Natural killer cell (primary cell): Measurements from ENCODE around the gene ADGRV1. TPM values are rescaled to one million over a fixed set of nuclear protein-coding genes. Genes with fewer than 3 reads are reported as not detected.

ENCODE experiments used
- ATAC-seq, 3 donors: fragments of 150-1000 bp in 2 of 3; fragments of 200-7000 bp in 1 of 3; cut with Tn5 transposase; 1 replicate in 1 of 3; 2 replicates in 2 of 3; pipeline ENCODE4 v1.10.0; 2021; ENCODE audit warnings: mild to moderate bottlenecking in 2 of 3, moderate library complexity in 2 of 3
- DNase-seq, 2 donors: peaks; one replicate each; pipeline versions ENCODE4 v3.0.0 to v3.0.0-alpha.2; 2013 to 2021; ENCODE audit warnings: mixed read lengths in 1 of 2
- H3K27ac ChIP-seq: one replicate; pipeline ENCODE4 v1.5.1; 2013; ENCODE audit warnings: mild to moderate bottlenecking, low read length
- H3K27me3 ChIP-seq: one replicate; pipeline ENCODE4 v1.6.1; 2013; ENCODE audit warnings: low read length; ENCODE audit not compliant: control insufficient read depth, insufficient read depth
- H3K36me3 ChIP-seq: one replicate; pipeline ENCODE4 v1.6.1; 2013; ENCODE audit warnings: low read length; ENCODE audit not compliant: control insufficient read depth, insufficient read depth
- H3K4me1 ChIP-seq: one replicate; pipeline ENCODE4 v1.6.1; 2013; ENCODE audit warnings: low read length; ENCODE audit not compliant: control insufficient read depth, insufficient read depth
- H3K4me3 ChIP-seq: one replicate; pipeline ENCODE4 v1.5.1; 2013; ENCODE audit warnings: low read length
- H3K9me3 ChIP-seq: one replicate; pipeline ENCODE4 v1.6.1; 2013; ENCODE audit warnings: low read length; ENCODE audit not compliant: control insufficient read depth, insufficient read depth
- H3K27ac Mint-ChIP-seq, 2 donors: one replicate each; pipeline ENCODE4 v1.8.0; 2022; ENCODE audit warnings: mild to moderate bottlenecking in 2 of 2, mixed read lengths in 2 of 2, moderate library complexity in 1 of 2
- H3K27me3 Mint-ChIP-seq, 2 donors: one replicate each; pipeline ENCODE4 v1.8.0; 2022; ENCODE audit warnings: low read depth in 2 of 2, mixed read lengths in 2 of 2
- H3K36me3 Mint-ChIP-seq: one replicate; pipeline ENCODE4 v1.8.0; 2022; ENCODE audit warnings: mixed read lengths
- H3K4me1 Mint-ChIP-seq, 2 donors: one replicate each; pipeline ENCODE4 v1.8.0; 2022; ENCODE audit warnings: mixed read lengths in 2 of 2
- H3K4me3 Mint-ChIP-seq: one replicate; pipeline ENCODE4 v1.8.0; 2022; ENCODE audit warnings: mild to moderate bottlenecking, moderate library complexity, mixed read lengths
- H3K9me3 Mint-ChIP-seq, 2 donors: one replicate each; pipeline ENCODE4 v1.8.0; 2022; ENCODE audit warnings: mixed read lengths in 2 of 2
- WGBS: methylation state at CpG from one replicate; pipeline ENCODE4 v1.1.7; 2013; ENCODE audit warnings: missing lambda C conversion rate; ENCODE audit not compliant: insufficient coverage; 5-methylcytosine and 5-hydroxymethylcytosine counted together
- intact Hi-C: fragments of 100-400 bp; cut with micrococcal nuclease; formaldehyde crosslinking; loops from one replicate; pipeline ENCODE4 v1.14.2; 2022
- total RNA-seq, 4 donors: library from RNA; stranded (reverse); fragments of 120-200 nt in 1 of 4; gene quantifications; one replicate each; pipeline versions ENCODE4 v1.2.3 to v1.2.4, GENCODE V29; 2013 to 2022
- TF ChIP-seq, protein P1 (sequence below): fragments of 200-600 bp; IDR thresholded peaks from one replicate; pipeline ENCODE4 v1.8.0; 2022; ENCODE audit warnings: antibody characterized with exemption

ADGRV1 gene
- total RNA-seq, 3 donors from 2014 or later (not counting 1 experiment from before 2014, with no cell fraction given) = 0.50 to 0.71 TPM; not detected in 1

DNA sequence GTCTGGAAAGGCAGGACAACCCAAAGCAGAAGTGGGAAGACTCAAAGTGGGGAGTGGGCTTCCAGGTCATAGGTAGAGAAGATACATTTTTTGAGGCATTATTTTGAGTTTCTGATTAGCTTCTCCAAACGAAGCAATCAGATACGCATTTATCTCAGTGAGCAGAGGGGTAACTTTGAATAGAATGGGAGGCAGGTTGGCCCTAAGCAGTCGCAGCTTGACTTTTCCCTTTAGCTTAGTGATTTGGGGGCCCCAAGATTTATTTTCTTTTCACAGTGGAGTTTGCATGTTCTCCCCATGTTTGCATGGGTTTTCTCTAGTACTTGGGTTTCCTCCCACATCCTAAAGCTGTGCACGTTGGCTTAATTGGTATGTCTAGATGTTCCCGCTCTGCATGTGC lies 422.6 kb downstream of the ADGRV1 start:
- H3K27ac ChIP-seq = no peak overlapping the region
- Mint-ChIP-seq H3K4me3 (no peak overlapping the region), H3K9me3 (no peaks in the 10 kb centered on the region), H3K4me1 (no peaks in the 10 kb centered on the region), H3K27me3 (no peaks in the 10 kb centered on the region), H3K27ac (no peak overlapping the region), H3K36me3 (no peaks in the 10 kb centered on the region)
- no peaks in the 10 kb centered on the region for H3K27me3 ChIP-seq
- TF ChIP-seq, protein P1, sequence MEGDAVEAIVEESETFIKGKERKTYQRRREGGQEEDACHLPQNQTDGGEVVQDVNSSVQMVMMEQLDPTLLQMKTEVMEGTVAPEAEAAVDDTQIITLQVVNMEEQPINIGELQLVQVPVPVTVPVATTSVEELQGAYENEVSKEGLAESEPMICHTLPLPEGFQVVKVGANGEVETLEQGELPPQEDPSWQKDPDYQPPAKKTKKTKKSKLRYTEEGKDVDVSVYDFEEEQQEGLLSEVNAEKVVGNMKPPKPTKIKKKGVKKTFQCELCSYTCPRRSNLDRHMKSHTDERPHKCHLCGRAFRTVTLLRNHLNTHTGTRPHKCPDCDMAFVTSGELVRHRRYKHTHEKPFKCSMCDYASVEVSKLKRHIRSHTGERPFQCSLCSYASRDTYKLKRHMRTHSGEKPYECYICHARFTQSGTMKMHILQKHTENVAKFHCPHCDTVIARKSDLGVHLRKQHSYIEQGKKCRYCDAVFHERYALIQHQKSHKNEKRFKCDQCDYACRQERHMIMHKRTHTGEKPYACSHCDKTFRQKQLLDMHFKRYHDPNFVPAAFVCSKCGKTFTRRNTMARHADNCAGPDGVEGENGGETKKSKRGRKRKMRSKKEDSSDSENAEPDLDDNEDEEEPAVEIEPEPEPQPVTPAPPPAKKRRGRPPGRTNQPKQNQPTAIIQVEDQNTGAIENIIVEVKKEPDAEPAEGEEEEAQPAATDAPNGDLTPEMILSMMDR = no peak
- no peak for DNase-seq
- 87% methylated on average over 5 of the region's 5 CpGs for WGBS
- no peaks in the 10 kb centered on the region for H3K36me3 ChIP-seq
- ATAC-seq = no peak
- intact Hi-C loops = no loop called here
- no peak overlapping the region for H3K4me3 ChIP-seq
- H3K4me1 ChIP-seq = no peaks in the 10 kb centered on the region
- H3K9me3 ChIP-seq = no peaks in the 10 kb centered on the region

DNA sequence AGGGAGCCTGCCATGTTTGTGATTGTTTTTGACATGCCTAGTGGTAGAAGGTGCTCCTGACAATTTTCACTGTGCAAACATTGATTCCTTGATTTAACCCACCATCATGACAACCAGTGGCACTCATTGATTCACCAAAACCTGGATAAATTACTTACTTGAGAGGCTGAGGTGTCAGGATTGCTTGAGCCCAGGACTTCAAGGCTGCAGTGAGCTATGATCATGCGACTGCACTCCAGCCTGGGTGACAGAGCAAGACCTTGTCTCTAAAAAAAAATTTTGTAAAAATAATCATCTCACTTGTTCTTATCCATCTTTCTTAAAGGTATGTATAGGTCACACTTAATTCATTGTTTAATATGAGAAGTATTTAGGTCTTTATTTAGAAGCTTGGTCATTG lies 423.2 kb downstream of the ADGRV1 start:
- H3K4me1 ChIP-seq = no peaks in the 10 kb centered on the region
- Mint-ChIP-seq H3K27ac (no peak overlapping the region), H3K4me1 (no peaks in the 10 kb centered on the region), H3K36me3 (no peaks in the 10 kb centered on the region), H3K4me3 (no peak overlapping the region), H3K27me3 (no peaks in the 10 kb centered on the region), H3K9me3 (no peaks in the 10 kb centered on the region)
- no peak overlapping the region for H3K27ac ChIP-seq
- H3K4me3 ChIP-seq = no peak overlapping the region
- no peaks in the 10 kb centered on the region for H3K36me3 ChIP-seq
- intact Hi-C loops = no loop called here
- ATAC-seq = no peak
- WGBS = 0% methylated on average over 1 of the region's 1 CpG
- DNase-seq = no peak
- H3K9me3 ChIP-seq = no peaks in the 10 kb centered on the region
- H3K27me3 ChIP-seq = no peaks in the 10 kb centered on the region
- TF ChIP-seq, protein P1 = no peak

GRCh38 chr5:90982576-90982975 lies 424.0 kb downstream of the ADGRV1 start:
- Mint-ChIP-seq H3K27ac (no peak overlapping the region), H3K4me1 (no peaks in the 10 kb centered on the region), H3K4me3 (no peak overlapping the region), H3K36me3 (no peaks in the 10 kb centered on the region), H3K27me3 (no peaks in the 10 kb centered on the region), H3K9me3 (no peaks in the 10 kb centered on the region)
- Histone ChIP-seq H3K27ac (no peak overlapping the region), H3K27me3 (no peaks in the 10 kb centered on the region), H3K4me3 (no peak overlapping the region), H3K9me3 (no peaks in the 10 kb centered on the region), H3K4me1 (no peaks in the 10 kb centered on the region), H3K36me3 (no peaks in the 10 kb centered on the region)
- TF ChIP-seq, protein P1 = no peak
- intact Hi-C loops = no loop called here
- no peak for DNase-seq
- ATAC-seq = no peak
- WGBS = 74% methylated on average over 3 of the region's 4 CpGs

DNA sequence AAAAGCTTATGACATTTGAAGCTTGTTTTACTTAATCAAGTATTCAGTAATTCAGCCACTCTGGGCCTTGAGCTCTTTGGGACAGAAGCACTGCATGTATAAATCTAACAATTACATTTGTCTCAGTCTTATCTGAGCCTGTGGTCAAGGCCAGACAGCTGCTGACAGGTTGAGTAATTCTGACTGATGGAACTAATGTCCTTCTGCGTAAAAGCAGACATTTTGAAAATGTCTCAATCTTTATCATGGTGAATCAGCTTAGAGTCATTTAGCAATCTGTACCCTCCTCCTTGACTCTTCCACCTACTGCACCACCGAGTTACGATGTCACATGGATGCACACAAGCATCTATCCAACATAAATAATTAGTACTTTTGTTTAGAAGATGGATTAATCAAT lies 424.6 kb downstream of the ADGRV1 start:
- no peaks in the 10 kb centered on the region for H3K4me1 ChIP-seq
- DNase-seq (no peak), ATAC-seq (peak in 1 of 3 donors; percentile 76)
- TF ChIP-seq, protein P1 = no peak
- H3K9me3 ChIP-seq = no peaks in the 10 kb centered on the region
- Mint-ChIP-seq H3K4me3 (no peak overlapping the region), H3K27ac (no peak overlapping the region), H3K9me3 (no peaks in the 10 kb centered on the region), H3K27me3 (no peaks in the 10 kb centered on the region), H3K4me1 (no peaks in the 10 kb centered on the region), H3K36me3 (no peaks in the 10 kb centered on the region)
- no peaks in the 10 kb centered on the region for H3K36me3 ChIP-seq
- WGBS = 71% methylated on average over 1 of the region's 3 CpGs
- H3K27ac ChIP-seq = no peak overlapping the region
- H3K27me3 ChIP-seq = no peaks in the 10 kb centered on the region
- no peak overlapping the region for H3K4me3 ChIP-seq
- intact Hi-C loops = no loop called here
